PFSK-1 (cell line): ENCODE data around the gene TUBB4A. TPM values are rescaled to one million over a fixed set of nuclear protein-coding genes. Genes with fewer than 3 reads are reported as not detected.

ENCODE experiments used
- FOXP2 ChIP-seq: optimal IDR thresholded peaks from 2 replicates; pipeline ENCODE3; 2011; ENCODE audit warnings: borderline replicate concordance, control low read depth, inconsistent platforms; ENCODE audit not compliant: insufficient read depth; ENCODE audit errors: extremely low read length, extremely low read depth
- POLR2AphosphoS5 ChIP-seq: IDR thresholded peaks from 2 replicates; pipeline ENCODE4 v1.6.1; 2012; ENCODE audit warnings: low read depth, mild to moderate bottlenecking, control low read depth, low read length, moderate library complexity
- SIN3A ChIP-seq: IDR thresholded peaks from 2 replicates; pipeline ENCODE4 v1.6.1; 2012; ENCODE audit warnings: mild to moderate bottlenecking, low read length, moderate library complexity, borderline replicate concordance; ENCODE audit not compliant: insufficient read depth
- TAF1 ChIP-seq: IDR thresholded peaks from 2 replicates; pipeline ENCODE4 v1.6.1; 2012; ENCODE audit warnings: low read length, control low read depth, borderline replicate concordance; ENCODE audit not compliant: insufficient read depth
- polyA plus RNA-seq: library from polyadenylated mRNA; unstranded; fragments of >200 nt; gene quantifications from one replicate; pipeline ENCODE4 v1.2.1, GENCODE V29; 2012; ENCODE audit warnings: low read depth, missing spikeins; ENCODE audit not compliant: insufficient read length
- TF ChIP-seq, protein P1 (sequence below), 2 experiments: IDR thresholded peaks; 2 replicates each; pipeline versions ENCODE4 v1.6.1 to v1.8.0; 2011 to 2012; ENCODE audit warnings: low read depth in 2 of 2, low read length in 2 of 2, control low read depth in 1 of 2, inconsistent platforms in 1 of 2, mild to moderate bottlenecking in 1 of 2, moderate library complexity in 1 of 2; ENCODE audit not compliant: insufficient read depth in 1 of 2

The TUBB4A gene
- 2.3 TPM for polyA plus RNA-seq

DNA sequence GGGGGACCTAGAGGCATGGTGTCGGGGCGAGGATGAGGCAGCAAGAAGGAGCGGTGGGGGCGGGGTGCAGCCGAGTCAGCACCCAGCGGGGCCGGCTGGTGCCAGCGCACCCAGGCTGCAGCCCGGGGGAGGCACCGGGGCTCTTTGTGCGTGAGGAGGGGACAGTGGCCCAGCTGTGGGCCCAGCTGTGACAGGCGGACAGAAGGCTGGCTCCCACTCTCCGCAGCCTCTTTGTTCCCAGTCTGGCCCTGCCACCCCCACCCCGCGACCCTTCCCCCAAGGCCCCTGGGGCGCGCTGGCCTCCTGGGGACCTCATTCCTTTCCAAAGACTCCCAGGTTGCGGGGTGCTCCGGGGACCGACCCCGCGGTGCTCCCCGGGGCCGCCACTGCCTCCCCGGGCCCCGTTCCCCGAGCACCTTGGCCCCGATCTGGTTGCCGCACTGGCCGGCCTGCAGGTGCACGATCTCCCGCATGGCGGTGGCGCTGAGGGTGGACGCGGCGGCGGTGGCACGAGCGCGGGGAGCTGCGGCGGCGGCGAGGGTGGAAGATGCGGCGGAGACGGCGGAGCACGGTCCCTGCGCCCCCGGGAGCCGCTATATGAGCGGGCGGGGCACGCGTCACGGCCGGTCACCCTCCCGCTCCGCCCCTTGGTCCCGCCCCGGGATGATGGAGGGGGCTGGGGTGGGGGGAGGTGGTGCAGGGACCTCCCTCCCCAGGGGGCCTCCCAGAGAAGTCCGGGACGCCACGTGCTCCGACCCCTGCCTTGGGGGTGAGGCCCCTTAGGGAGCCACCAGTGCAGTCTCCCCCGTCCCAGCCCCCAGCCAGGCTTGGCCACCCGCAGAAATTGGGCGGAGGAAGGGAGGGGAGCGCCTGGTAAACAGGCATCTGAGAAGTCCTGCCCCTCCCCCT, at the start of gene TUBB4A:
TSS of gene TUBB4A (minus strand) at position 570 of the 909 bp plus-strand sequence. CDS start at position 473, 97 bp downstream.
- no peak for TF ChIP-seq TAF1
- no peak for TF ChIP-seq POLR2AphosphoS5
- TF ChIP-seq SIN3A = no peak
- TF ChIP-seq, protein P1, sequence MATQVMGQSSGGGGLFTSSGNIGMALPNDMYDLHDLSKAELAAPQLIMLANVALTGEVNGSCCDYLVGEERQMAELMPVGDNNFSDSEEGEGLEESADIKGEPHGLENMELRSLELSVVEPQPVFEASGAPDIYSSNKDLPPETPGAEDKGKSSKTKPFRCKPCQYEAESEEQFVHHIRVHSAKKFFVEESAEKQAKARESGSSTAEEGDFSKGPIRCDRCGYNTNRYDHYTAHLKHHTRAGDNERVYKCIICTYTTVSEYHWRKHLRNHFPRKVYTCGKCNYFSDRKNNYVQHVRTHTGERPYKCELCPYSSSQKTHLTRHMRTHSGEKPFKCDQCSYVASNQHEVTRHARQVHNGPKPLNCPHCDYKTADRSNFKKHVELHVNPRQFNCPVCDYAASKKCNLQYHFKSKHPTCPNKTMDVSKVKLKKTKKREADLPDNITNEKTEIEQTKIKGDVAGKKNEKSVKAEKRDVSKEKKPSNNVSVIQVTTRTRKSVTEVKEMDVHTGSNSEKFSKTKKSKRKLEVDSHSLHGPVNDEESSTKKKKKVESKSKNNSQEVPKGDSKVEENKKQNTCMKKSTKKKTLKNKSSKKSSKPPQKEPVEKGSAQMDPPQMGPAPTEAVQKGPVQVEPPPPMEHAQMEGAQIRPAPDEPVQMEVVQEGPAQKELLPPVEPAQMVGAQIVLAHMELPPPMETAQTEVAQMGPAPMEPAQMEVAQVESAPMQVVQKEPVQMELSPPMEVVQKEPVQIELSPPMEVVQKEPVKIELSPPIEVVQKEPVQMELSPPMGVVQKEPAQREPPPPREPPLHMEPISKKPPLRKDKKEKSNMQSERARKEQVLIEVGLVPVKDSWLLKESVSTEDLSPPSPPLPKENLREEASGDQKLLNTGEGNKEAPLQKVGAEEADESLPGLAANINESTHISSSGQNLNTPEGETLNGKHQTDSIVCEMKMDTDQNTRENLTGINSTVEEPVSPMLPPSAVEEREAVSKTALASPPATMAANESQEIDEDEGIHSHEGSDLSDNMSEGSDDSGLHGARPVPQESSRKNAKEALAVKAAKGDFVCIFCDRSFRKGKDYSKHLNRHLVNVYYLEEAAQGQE (IDR thresholded peaks at IDR 0.05; ENCODE audit: insufficient read depth in 1 of 2, low read depth in 2 of 2, low read length in 2 of 2) = no peak
- no peak for TF ChIP-seq FOXP2

DNA sequence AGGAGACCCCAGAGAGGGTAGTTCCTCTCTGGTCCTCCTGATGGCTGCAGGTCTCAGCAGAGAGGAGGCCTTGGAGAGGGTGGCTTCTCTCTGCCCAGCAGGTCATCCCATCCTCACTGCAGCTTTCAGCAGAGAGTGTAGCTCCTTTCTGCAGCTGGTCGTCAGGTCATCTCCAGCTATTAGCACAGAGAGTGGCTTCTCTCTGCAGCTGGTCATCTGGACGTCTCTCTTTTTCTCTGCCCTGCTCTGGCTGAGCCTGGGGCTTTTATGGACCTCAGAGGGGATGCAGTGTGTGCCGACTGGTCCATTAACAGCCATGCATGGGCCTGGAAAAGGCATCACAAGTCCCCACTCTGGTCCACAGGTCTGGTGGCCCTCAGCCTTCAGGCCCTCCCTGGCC, 49.0 kb upstream of the TUBB4A start:
- TF ChIP-seq POLR2AphosphoS5 = no peak
- TF ChIP-seq, protein P1 (IDR thresholded peaks at IDR 0.05; ENCODE audit: insufficient read depth in 1 of 2, low read depth in 2 of 2, low read length in 2 of 2) = no peak
- no peak for TF ChIP-seq SIN3A
- TF ChIP-seq TAF1 = no peak
- no peak for TF ChIP-seq FOXP2

DNA sequence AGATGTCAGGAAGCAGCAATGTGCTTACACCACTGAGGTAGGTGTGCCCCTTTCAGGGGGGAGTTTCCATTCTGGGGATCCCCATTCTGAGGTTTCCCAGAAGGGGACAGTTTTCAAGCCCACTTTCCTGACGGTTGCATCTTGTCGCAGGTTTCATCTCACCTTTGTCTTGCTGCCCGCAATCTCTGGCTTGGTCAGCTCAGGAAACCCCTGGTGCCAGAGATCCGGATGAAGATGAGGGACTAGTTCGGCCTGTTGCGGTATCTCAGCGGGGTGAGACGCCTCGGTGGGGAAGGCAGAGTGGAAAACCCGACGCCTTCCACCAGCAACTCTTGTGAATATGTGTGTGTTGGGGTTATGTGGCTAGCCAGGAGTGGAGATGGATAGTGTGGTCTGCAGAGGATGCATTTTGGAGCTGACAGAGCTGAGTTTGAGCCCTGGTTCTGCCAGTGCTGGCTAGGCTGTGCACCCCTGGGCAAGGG, 41.8 kb upstream of the TUBB4A start:
- TF ChIP-seq SIN3A (no peak), TAF1 (no peak)

DNA sequence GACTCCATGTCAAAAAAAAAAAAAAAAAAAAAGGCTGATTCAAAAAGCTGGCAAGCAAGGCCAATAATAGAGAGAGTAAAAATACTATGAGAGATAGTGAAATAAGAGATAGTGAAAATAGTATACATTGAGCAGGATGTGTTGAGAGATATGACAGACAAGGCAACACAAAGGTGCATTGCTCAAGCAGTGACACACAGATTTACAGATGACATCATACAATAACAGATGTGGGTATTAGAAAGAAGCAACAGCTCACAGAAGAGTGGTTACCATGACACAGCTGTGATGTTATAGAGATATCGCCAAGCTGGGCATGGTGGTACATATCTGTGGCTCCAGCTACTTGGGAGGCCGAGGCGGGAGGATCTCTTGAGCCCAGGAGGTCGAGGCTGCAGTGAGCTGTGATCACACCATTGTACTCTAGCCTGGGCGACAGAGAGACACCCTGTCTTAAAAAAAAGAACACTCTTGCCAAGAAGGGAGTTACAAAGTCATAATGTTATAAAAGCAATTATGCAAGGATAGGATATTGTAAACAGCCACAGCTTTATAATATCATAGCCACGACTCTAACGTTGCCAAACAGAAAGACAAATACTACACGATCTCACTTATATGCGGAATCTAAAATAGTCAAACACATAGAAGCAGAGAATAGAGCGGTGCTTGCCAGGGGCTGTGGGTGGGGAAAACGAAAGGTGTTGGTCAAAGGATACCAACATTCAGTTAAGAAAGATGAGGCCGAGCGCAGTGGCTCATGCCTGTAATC, 39.0 kb upstream of the TUBB4A start:
- TF ChIP-seq, protein P1 (IDR thresholded peaks at IDR 0.05; ENCODE audit: insufficient read depth in 1 of 2, low read depth in 2 of 2, low read length in 2 of 2) = no peak
- TF ChIP-seq TAF1 (no peak), FOXP2 (no peak), POLR2AphosphoS5 (no peak), SIN3A (no peak)

DNA sequence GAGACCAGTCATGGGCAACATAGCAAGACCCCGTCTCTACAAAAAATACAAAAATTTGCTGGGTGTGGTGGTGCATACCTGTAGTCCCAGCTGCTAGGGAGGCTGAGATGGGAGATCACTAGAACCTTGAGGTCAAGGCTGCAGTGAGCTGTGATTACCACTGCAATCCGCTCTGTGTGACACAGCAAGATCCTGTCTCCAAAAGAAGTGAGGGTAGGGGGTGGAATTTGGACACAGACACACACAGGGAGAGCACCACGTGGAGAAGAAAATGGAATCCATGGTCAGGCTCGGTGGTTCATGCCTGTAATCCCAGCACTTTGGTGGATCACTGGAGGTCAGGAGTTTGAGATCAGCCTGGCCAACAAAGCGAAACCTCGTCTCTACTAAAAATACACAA, 37.4 kb upstream of the TUBB4A start:
- TF ChIP-seq SIN3A (no peak), FOXP2 (no peak), POLR2AphosphoS5 (no peak), TAF1 (no peak)
- TF ChIP-seq, protein P1 (IDR thresholded peaks at IDR 0.05; ENCODE audit: insufficient read depth in 1 of 2, low read depth in 2 of 2, low read length in 2 of 2) = no peak
